Peyer's patch (tissue), 4 donors: ENCODE data around the gene ATP6V0D1. TPM values are rescaled to one million over a fixed set of nuclear protein-coding genes. Genes with fewer than 3 reads are reported as not detected.
A peak's percentile ranks its signal among the peaks of the same experiment; 100 is the strongest.

Experiments
- DNase-seq, 3 donors: peaks; one replicate each; pipeline ENCODE4 v3.0.0-alpha.2; 2017 to 2019
- H3K27ac ChIP-seq, 4 donors: fragments of 200-600 bp; sonication (generic); one replicate each; pipeline ENCODE4 v1.5.1; 2016 to 2019
- H3K27me3 ChIP-seq, 2 donors: fragments of 200-600 bp; sonication (generic); one replicate each; pipeline ENCODE4 v1.5.1; 2019
- H3K36me3 ChIP-seq, 3 donors: fragments of 200-600 bp; sonication (generic); one replicate each; pipeline ENCODE4 v1.5.1; 2016 to 2019
- H3K4me1 ChIP-seq, 4 donors: fragments of 200-600 bp; sonication (generic); one replicate each; pipeline ENCODE4 v1.5.1; 2016 to 2019
- H3K4me3 ChIP-seq, 4 donors: fragments of 200-600 bp; sonication (generic); 1 replicate in 3 of 4; 2 replicates in 1 of 4; pipeline ENCODE4 v1.5.1; 2016 to 2019; ENCODE audit warnings: mild to moderate bottlenecking in 1 of 4
- H3K9me3 ChIP-seq, 4 donors: fragments of 200-600 bp; sonication (generic); one replicate each; pipeline ENCODE4 v1.5.1; 2016 to 2019; ENCODE audit warnings: mild to moderate bottlenecking in 1 of 4
- POLR2A ChIP-seq, 2 donors: fragments of 450-650 bp; IDR thresholded peaks; one replicate each; pipeline ENCODE4 v1.5.1; 2017; ENCODE audit warnings: antibody characterized with exemption in 2 of 2, mild to moderate bottlenecking in 2 of 2, moderate library complexity in 2 of 2
- total RNA-seq, 4 donors: library from RNA; depleted of rRNA; stranded (reverse); fragments of >200 nt; gene quantifications; one replicate each; pipeline ENCODE4 v1.1.0, GENCODE V29; 2016
- TF ChIP-seq, protein P1 (sequence below), 6 experiments: fragments of 450-650 bp in 4 of 6; fragments of 200-600 bp in 2 of 6; sonication (generic) in 1 of 6; IDR thresholded peaks; one replicate each; pipeline ENCODE4 v1.5.1; 2017 to 2019; ENCODE audit warnings: antibody characterized with exemption in 6 of 6, mild to moderate bottlenecking in 3 of 6, moderate library complexity in 1 of 6

Gene ATP6V0D1
- total RNA-seq, 4 donors from 2014 or later: 131 to 223 (median 202) TPM

DNA sequence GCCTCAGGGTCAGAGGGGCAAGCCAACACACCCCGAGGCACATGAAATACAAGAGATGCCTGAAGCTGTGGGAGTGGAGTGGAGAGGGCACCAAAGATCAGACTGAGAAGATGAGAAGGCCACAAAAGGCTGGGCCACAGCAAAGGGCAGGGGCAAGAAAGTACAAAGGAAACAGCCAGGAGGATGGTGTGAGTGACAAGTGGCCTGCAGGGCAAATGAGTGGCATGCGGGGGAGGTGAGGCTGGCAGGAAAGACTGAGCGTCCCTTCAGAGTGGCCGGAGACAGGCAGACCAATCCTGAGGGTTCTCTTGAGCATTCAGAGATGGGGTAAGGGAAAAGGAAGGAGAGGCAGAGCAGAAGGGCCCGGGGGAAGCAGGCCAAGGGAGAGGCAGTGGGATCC is 26.9 kb downstream of the ATP6V0D1 start:
- H3K27me3 ChIP-seq: no peaks in the 10 kb centered on the region
- H3K4me3 ChIP-seq: no peak overlapping the region
- no peaks in the 10 kb centered on the region for H3K9me3 ChIP-seq
- peaks cover 0 to 38% (median 0%) of the 10 kb centered on the region in 3 donors for H3K36me3 ChIP-seq
- H3K27ac ChIP-seq: peak overlapping the region in 2 of 4 donors; percentile 36 to 94
- TF ChIP-seq, protein P1, sequence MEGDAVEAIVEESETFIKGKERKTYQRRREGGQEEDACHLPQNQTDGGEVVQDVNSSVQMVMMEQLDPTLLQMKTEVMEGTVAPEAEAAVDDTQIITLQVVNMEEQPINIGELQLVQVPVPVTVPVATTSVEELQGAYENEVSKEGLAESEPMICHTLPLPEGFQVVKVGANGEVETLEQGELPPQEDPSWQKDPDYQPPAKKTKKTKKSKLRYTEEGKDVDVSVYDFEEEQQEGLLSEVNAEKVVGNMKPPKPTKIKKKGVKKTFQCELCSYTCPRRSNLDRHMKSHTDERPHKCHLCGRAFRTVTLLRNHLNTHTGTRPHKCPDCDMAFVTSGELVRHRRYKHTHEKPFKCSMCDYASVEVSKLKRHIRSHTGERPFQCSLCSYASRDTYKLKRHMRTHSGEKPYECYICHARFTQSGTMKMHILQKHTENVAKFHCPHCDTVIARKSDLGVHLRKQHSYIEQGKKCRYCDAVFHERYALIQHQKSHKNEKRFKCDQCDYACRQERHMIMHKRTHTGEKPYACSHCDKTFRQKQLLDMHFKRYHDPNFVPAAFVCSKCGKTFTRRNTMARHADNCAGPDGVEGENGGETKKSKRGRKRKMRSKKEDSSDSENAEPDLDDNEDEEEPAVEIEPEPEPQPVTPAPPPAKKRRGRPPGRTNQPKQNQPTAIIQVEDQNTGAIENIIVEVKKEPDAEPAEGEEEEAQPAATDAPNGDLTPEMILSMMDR (IDR thresholded peaks at IDR 0.05): no peak
- TF ChIP-seq POLR2A (IDR thresholded peaks at IDR 0.05): peak in 1 of 2 donors; percentile 22
- H3K4me1 ChIP-seq: peaks cover 3 to 88% (median 19%) of the 10 kb centered on the region in 4 donors
- peak in 1 of 3 donors; percentile 53 for DNase-seq

DNA sequence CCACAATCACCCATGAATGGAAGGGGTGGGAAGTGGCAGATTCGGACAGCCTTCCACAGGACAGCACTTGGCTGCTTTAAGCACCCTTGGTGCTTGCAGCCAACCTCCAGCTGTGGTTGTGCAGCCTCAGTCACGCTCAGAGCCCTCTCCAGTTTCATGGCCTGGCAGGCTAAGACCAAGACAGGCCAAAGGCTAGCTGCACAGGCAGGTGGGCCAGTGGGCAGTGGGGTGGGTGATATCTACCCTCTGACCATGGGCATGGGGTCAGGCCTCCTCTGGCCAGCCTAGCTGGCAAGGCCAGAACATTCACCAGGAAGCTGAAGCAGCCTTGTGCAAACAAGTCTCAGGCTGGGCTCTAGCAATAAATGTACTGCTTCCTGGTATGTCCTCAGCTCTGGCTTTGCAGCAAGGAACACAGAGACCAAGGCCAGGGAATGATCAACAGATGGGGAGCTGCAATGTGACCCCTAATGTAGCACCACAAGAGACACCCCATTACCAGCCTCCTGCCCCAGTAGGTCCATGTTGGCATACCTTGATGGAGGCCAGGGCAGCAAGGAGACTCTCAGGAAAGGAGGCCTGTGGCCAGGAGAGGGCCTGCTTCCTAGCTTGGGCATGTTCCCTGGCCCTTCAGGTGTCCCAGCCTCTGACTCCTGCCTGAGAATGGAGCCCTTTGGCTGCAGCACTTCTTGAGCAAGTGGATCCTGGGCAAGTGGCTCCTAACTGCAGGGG is 29.1 kb downstream of the ATP6V0D1 start:
- Histone ChIP-seq H3K4me1 (peaks cover 3 to 86% (median 23%) of the 10 kb centered on the region in 4 donors), H3K27me3 (no peaks in the 10 kb centered on the region), H3K27ac (peak overlapping the region in 3 of 4 donors; percentile 77 to 94 (median 90)), H3K36me3 (peaks cover 0 to 41% (median 0%) of the 10 kb centered on the region in 3 donors), H3K9me3 (no peaks in the 10 kb centered on the region), H3K4me3 (no peak overlapping the region)
- DNase-seq: peak in 1 of 3 donors; percentile 63
- TF ChIP-seq POLR2A (IDR thresholded peaks at IDR 0.05): peak in 1 of 2 donors; percentile 37
- TF ChIP-seq, protein P1 (IDR thresholded peaks at IDR 0.05): no peak

DNA sequence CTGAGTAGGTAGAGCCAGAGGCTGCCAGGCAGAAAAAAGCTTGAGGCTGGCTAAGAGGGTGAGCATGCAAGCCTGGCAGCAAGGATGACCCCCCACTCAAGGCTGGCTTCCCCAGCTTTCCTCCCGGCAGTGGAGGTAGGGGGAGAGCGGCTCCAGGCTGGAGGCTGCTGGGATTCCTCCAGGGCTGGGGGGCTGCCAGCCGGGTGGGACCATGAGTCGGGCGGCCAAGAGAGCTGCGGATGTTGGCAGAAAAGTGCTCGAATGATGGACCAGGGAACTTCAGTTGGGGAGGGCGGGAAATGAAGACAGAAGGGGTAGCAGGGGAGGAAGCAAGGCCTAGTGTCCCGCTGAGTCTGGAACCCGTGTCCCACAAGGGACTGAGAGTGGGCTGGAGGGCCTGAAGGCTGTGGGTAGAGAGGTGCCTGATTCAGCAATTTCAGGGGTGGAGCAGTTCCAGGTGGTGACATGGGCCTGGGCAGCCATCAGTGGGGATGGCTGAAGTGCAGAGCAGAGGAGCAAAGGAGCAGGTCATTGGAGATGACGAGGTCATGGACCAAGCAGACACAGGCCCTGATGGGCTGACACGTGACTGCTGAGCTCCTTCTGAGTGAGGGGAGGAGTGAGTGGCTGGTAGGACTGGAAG is 29.8 kb downstream of the ATP6V0D1 start:
- H3K27ac ChIP-seq: peak overlapping the region in 3 of 4 donors; percentile 77 to 94 (median 90)
- no peaks in the 10 kb centered on the region for H3K27me3 ChIP-seq
- no peaks in the 10 kb centered on the region for H3K9me3 ChIP-seq
- peaks cover 0 to 41% (median 0%) of the 10 kb centered on the region in 3 donors for H3K36me3 ChIP-seq
- peak in 1 of 3 donors; percentile 48 for DNase-seq
- TF ChIP-seq, protein P1 (IDR thresholded peaks at IDR 0.05): no peak
- TF ChIP-seq POLR2A (IDR thresholded peaks at IDR 0.05): no peak
- H3K4me1 ChIP-seq: peaks cover 3 to 86% (median 23%) of the 10 kb centered on the region in 4 donors
- H3K4me3 ChIP-seq: no peak overlapping the region

DNA sequence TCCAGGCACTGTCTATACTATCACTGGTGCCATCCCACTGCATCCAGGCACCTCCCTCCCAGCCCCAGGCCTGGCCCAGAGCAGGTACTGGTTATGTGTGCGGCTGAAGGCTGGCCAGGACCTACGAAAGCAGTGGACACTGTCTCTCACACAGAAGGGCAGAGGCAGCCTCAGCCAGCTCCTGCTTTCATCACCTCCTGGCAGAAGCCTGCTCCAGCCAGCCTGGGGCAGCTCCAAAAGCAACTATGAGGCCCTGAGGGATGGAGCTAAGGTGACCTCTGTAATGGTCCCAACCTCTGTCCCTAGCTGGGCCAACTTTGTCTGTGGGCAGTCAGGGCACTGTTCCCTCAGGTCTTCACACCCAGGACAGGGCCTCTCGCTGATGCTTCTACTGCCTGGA is 31.2 kb downstream of the ATP6V0D1 start:
- Histone ChIP-seq H3K4me1 (peaks cover 3 to 92% (median 27%) of the 10 kb centered on the region in 4 donors), H3K27me3 (no peaks in the 10 kb centered on the region), H3K4me3 (no peak overlapping the region), H3K27ac (peak overlapping the region in 3 of 4 donors; percentile 81 to 93 (median 90)), H3K9me3 (no peaks in the 10 kb centered on the region), H3K36me3 (peaks cover 0 to 50% (median 0%) of the 10 kb centered on the region in 3 donors)
- TF ChIP-seq, protein P1 (IDR thresholded peaks at IDR 0.05): no peak
- TF ChIP-seq POLR2A (IDR thresholded peaks at IDR 0.05): no peak
- DNase-seq: peak in 1 of 3 donors; percentile 57

DNA sequence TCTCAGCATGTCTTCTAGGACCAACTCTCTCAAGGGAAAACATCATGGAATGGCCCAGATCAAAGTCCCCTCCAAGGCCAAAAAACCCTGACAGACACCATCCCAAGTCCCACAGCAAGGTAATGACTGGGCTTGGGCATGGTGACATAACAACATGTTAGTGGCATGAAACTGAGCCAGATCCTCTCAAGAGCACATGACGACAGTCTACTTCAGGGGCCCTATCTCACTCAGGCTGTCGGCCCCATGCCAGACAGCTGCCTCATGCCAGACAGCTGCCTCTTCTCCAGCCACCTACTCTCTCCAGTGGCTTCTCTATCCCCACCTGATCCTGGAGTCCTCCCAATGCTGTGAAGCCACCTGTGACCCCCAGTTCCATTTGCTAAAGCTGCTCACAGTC is 31.6 kb downstream of the ATP6V0D1 start:
- TF ChIP-seq, protein P1 (IDR thresholded peaks at IDR 0.05): no peak
- no peak for TF ChIP-seq POLR2A (IDR thresholded peaks at IDR 0.05)
- Histone ChIP-seq H3K36me3 (peaks cover 0 to 54% (median 0%) of the 10 kb centered on the region in 3 donors), H3K27ac (peak overlapping the region in 3 of 4 donors; percentile 81 to 93 (median 90)), H3K27me3 (no peaks in the 10 kb centered on the region), H3K4me1 (peaks cover 3 to 95% (median 28%) of the 10 kb centered on the region in 4 donors), H3K4me3 (no peak overlapping the region), H3K9me3 (no peaks in the 10 kb centered on the region)
- no peak for DNase-seq
